ENCODE data around the gene MASP1. TPM values are rescaled to one million over a fixed set of nuclear protein-coding genes. Genes with fewer than 3 reads are reported as not detected.

MASP1 gene
- total RNA-seq, 1 experiment from 2014 or later, result not detected

DNA sequence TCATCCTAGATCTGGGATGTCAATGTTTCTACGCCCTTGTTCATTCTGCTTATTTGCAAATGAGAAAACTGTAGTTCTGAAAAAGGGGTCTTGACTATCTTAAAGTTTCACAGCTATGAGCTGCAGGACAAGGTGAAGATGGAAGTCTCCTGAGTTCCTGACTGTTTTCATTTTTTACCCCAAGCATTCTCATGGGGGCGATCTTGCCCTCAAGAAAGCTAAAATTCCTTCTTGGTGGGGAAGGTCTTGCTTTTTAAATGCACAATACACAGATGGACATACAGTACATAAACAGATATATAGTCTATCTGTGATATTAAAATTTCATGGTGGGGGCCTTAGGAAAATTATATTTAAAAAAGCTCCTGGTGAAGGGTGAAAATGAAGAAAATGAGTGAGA lies 32.4 kb downstream of the MASP1 start:
- no peaks in the 10 kb centered on the region for H3K36me3 ChIP-seq (ENCODE audit: control insufficient read depth in 1 of 2, insufficient read depth in 2 of 2, low read length in 2 of 2)
- TF ChIP-seq, protein P1, sequence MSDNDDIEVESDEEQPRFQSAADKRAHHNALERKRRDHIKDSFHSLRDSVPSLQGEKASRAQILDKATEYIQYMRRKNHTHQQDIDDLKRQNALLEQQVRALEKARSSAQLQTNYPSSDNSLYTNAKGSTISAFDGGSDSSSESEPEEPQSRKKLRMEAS (IDR thresholded peaks at IDR 0.05), result no peak
- no peak for TF ChIP-seq EGR1 (IDR thresholded peaks at IDR 0.05; ENCODE audit: low read depth)
- no peaks in the 10 kb centered on the region for H3K79me2 ChIP-seq (ENCODE audit: insufficient read depth, low read length)
- H3K9me2 ChIP-seq (ENCODE audit: insufficient read depth), result no peaks in the 10 kb centered on the region
- H3K9me3 ChIP-seq (ENCODE audit: control insufficient read depth in 1 of 2, insufficient read depth in 1 of 2, low read depth in 1 of 2, low read length in 2 of 2), result no peaks in the 10 kb centered on the region
- no peak overlapping the region for H2AFZ ChIP-seq (ENCODE audit: low read depth, low read length, poor library complexity, severe bottlenecking)
- H3K9ac ChIP-seq (ENCODE audit: low read length), result no peak overlapping the region
- ATAC-seq (no peak), DNase-seq (ENCODE audit: low read depth, low spot score) (no peak)
- H3K27me3 ChIP-seq (ENCODE audit: insufficient read depth, low read length), result 0 out of 2 replicates have a peak, but pooled peaks cover 6% of the 10 kb centered on the region
- ChIA-PET RAD21 (ENCODE audit: low non-redundant PET in 1 of 2, low total read pairs in 2 of 2, uncharacterized antibody in 2 of 2, unreplicated experiment in 2 of 2) (no interaction called here), CTCF (interaction anchor here (1.2 kb wide), 1 partner anchor 39 kb away, joined by 4 read pairs; no protein-coding TSS in a partner anchor), POLR2A (no interaction called here)
- no peaks in the 10 kb centered on the region for H3K4me1 ChIP-seq (ENCODE audit: control insufficient read depth in 1 of 2, insufficient read depth in 2 of 2, low read length in 2 of 2)
- H3K27ac ChIP-seq (ENCODE audit: low read depth, low read length), result no peak overlapping the region
- intact Hi-C loops (cut with micrococcal nuclease), result no loop called here
- no TSS peak for BruUV-seq (replicated peaks)
- no peak overlapping the region for H3K4me2 ChIP-seq (ENCODE audit: low read length)
- H4K20me1 ChIP-seq (ENCODE audit: insufficient read depth), result no peaks in the 10 kb centered on the region; the same call in 1 of the 2 replicates
- H3K4me3 ChIP-seq (replicated peaks in 1 of 2; ENCODE audit: low read depth in 1 of 2, low read length in 2 of 2), result no peak overlapping the region

GRCh38 chr3:187257992-187258692 lies 33.4 kb downstream of the MASP1 start:
- no peaks in the 10 kb centered on the region for H3K36me3 ChIP-seq (ENCODE audit: control insufficient read depth in 1 of 2, insufficient read depth in 2 of 2, low read length in 2 of 2)
- no peaks in the 10 kb centered on the region for H3K4me1 ChIP-seq (ENCODE audit: control insufficient read depth in 1 of 2, insufficient read depth in 2 of 2, low read length in 2 of 2)
- BruUV-seq (replicated peaks), result no TSS peak
- ChIA-PET CTCF (no interaction called here), RAD21 (ENCODE audit: low non-redundant PET in 1 of 2, low total read pairs in 2 of 2, uncharacterized antibody in 2 of 2, unreplicated experiment in 2 of 2) (no interaction called here), POLR2A (no interaction called here)
- H4K20me1 ChIP-seq (ENCODE audit: insufficient read depth), result no peaks in the 10 kb centered on the region; the same call in 1 of the 2 replicates
- H3K27me3 ChIP-seq (ENCODE audit: insufficient read depth, low read length), result 0 out of 2 replicates have a peak, but pooled peaks cover 6% of the 10 kb centered on the region
- H2AFZ ChIP-seq (ENCODE audit: low read depth, low read length, poor library complexity, severe bottlenecking), result no peak overlapping the region
- no peak overlapping the region for H3K27ac ChIP-seq (ENCODE audit: low read depth, low read length)
- no peak overlapping the region for H3K4me2 ChIP-seq (ENCODE audit: low read length)
- no peaks in the 10 kb centered on the region for H3K9me2 ChIP-seq (ENCODE audit: insufficient read depth)
- ATAC-seq (no peak), DNase-seq (ENCODE audit: low read depth, low spot score) (no peak)
- TF ChIP-seq FOSL1 (IDR thresholded peaks at IDR 0.05; ENCODE audit: low read depth) (no peak), JUND (IDR thresholded peaks at IDR 0.05) (no peak), SP1 (IDR thresholded peaks at IDR 0.05; ENCODE audit: low read depth) (no peak), SRF (IDR thresholded peaks at IDR 0.05; ENCODE audit: low read depth) (no peak), TCF7L2 (IDR thresholded peaks at IDR 0.05; ENCODE audit: borderline replicate concordance, extremely low read depth, insufficient read depth, insufficient read length) (no peak), ZBTB33 (IDR thresholded peaks at IDR 0.05; ENCODE audit: extremely low read depth, insufficient replicate concordance, low read length) (no peak), ELF1 (IDR thresholded peaks at IDR 0.05; ENCODE audit: borderline replicate concordance, low read depth) (no peak)
- H3K79me2 ChIP-seq (ENCODE audit: insufficient read depth, low read length), result no peaks in the 10 kb centered on the region
- H3K4me3 ChIP-seq (replicated peaks in 1 of 2; ENCODE audit: low read depth in 1 of 2, low read length in 2 of 2), result no peak overlapping the region
- H3K9ac ChIP-seq (ENCODE audit: low read length), result no peak overlapping the region
- intact Hi-C loops (cut with micrococcal nuclease), result no loop called here
- H3K9me3 ChIP-seq (ENCODE audit: control insufficient read depth in 1 of 2, insufficient read depth in 1 of 2, low read depth in 1 of 2, low read length in 2 of 2), result no peaks in the 10 kb centered on the region
